Neuronal stem cell (in vitro differentiated cells): ENCODE data around the gene MEI4.
"Not testable (repeated sequence)": the region's sequence is repeated elsewhere in the genome, so short reads cannot be mapped to it uniquely, and the experiment has no call there.

ENCODE experiments used
- DNase-seq: peaks from one replicate; pipeline ENCODE4 v3.0.0-alpha.2; 2013; ENCODE audit warnings: low spot score
- H2AFZ ChIP-seq: one replicate; pipeline ENCODE4 v1.6.1; 2013; ENCODE audit warnings: mild to moderate bottlenecking, low read length, inconsistent platforms
- H2AK5ac ChIP-seq: 2 replicates; pipeline ENCODE4 v1.6.1; 2013; ENCODE audit warnings: low read depth, mild to moderate bottlenecking, inconsistent platforms, low read length, moderate library complexity, mixed read lengths
- H2BK120ac ChIP-seq: 2 replicates; pipeline ENCODE4 v1.6.1; 2013; ENCODE audit warnings: low read depth, mild to moderate bottlenecking, inconsistent platforms, low read length, moderate library complexity, mixed read lengths
- H2BK12ac ChIP-seq: one replicate; pipeline ENCODE4 v1.6.1; 2013; ENCODE audit warnings: low read length, inconsistent platforms
- H2BK15ac ChIP-seq: 2 replicates; pipeline ENCODE4 v1.6.1; 2013; ENCODE audit warnings: mild to moderate bottlenecking, low read length, inconsistent platforms, mixed read lengths
- H2BK5ac ChIP-seq: one replicate; pipeline ENCODE4 v1.6.1; 2013; ENCODE audit warnings: inconsistent platforms, mild to moderate bottlenecking, low read length, moderate library complexity
- H3K14ac ChIP-seq: one replicate; pipeline ENCODE4 v1.6.1; 2013; ENCODE audit warnings: low read length, inconsistent platforms
- H3K18ac ChIP-seq: 2 replicates; pipeline ENCODE4 v1.6.1; 2013; ENCODE audit warnings: low read length, inconsistent platforms
- H3K23ac ChIP-seq: 2 replicates; pipeline ENCODE4 v1.6.1; 2013; ENCODE audit warnings: low read depth, mild to moderate bottlenecking, mixed read lengths, low read length, inconsistent platforms; ENCODE audit not compliant: poor library complexity
- H3K27ac ChIP-seq: replicated peaks from 3 replicates; pipeline ENCODE4 v1.5.1; 2013; ENCODE audit warnings: low read length, inconsistent platforms
- H3K27me3 ChIP-seq, 3 experiments: 2 replicates each; pipeline ENCODE4 v1.6.1; 2013; ENCODE audit warnings: low read length in 3 of 3, mild to moderate bottlenecking in 2 of 3, inconsistent platforms in 1 of 3, low read depth in 1 of 3, mixed read lengths in 1 of 3, moderate library complexity in 1 of 3; ENCODE audit not compliant: control insufficient read depth in 3 of 3, insufficient read depth in 3 of 3
- H3K36me3 ChIP-seq, 2 donors: replicated peaks in 1 of 2; 2 replicates each; pipeline ENCODE4 v1.6.1; 2013; ENCODE audit warnings: low read length in 2 of 2; ENCODE audit not compliant: control insufficient read depth in 2 of 2, insufficient read depth in 2 of 2
- H3K4ac ChIP-seq: 2 replicates; pipeline ENCODE4 v1.6.1; 2013; ENCODE audit warnings: inconsistent platforms, mild to moderate bottlenecking, low read length, moderate library complexity
- H3K4me1 ChIP-seq, 2 donors: 1 replicate in 1 of 2; 2 replicates in 1 of 2; pipeline ENCODE4 v1.6.1; 2013; ENCODE audit warnings: low read length in 2 of 2, low read depth in 1 of 2; ENCODE audit not compliant: control insufficient read depth in 2 of 2, insufficient read depth in 1 of 2
- H3K4me2 ChIP-seq: one replicate; pipeline ENCODE4 v1.6.1; 2013; ENCODE audit warnings: mild to moderate bottlenecking, low read length, inconsistent platforms; ENCODE audit not compliant: insufficient read depth, poor library complexity, severe bottlenecking
- H3K4me3 ChIP-seq, 2 donors: 2 replicates each; pipeline ENCODE4 v1.5.1; 2013; ENCODE audit warnings: low read length in 2 of 2, mild to moderate bottlenecking in 2 of 2, inconsistent platforms in 1 of 2, moderate library complexity in 1 of 2
- H3K79me1 ChIP-seq: one replicate; pipeline ENCODE4 v1.6.1; 2013; ENCODE audit warnings: low read depth, mild to moderate bottlenecking, inconsistent platforms, low read length, moderate library complexity
- H3K9ac ChIP-seq: one replicate; pipeline ENCODE4 v1.6.1; 2013; ENCODE audit warnings: mild to moderate bottlenecking, low read depth, low read length, inconsistent platforms; ENCODE audit not compliant: poor library complexity
- H3K9me3 ChIP-seq, 2 donors: replicated peaks in 1 of 2; 2 replicates each; pipeline versions ENCODE3 to v1.6.1; 2013; ENCODE audit warnings: low read length in 2 of 2, mild to moderate bottlenecking in 2 of 2, inconsistent platforms in 1 of 2, low read depth in 1 of 2, mixed read lengths in 1 of 2, moderate library complexity in 1 of 2; ENCODE audit not compliant: control insufficient read depth in 2 of 2, insufficient read depth in 1 of 2
- H4K8ac ChIP-seq: one replicate; pipeline ENCODE4 v1.6.1; 2013; ENCODE audit warnings: low read depth, mild to moderate bottlenecking, inconsistent platforms, low read length, moderate library complexity
- H4K91ac ChIP-seq: one replicate; pipeline ENCODE4 v1.6.1; 2013; ENCODE audit warnings: low read length, low read depth, mild to moderate bottlenecking, inconsistent platforms; ENCODE audit not compliant: poor library complexity
- whole genome bisulfite sequencing, 2 donors: extraction: QIAGEN DNeasy Blood & Tissue Kit; methylation state at CpG; one replicate each; pipeline ENCODE4 v1.1.7; 2013; ENCODE audit warnings: missing lambda C conversion rate in 2 of 2, mixed read lengths in 1 of 2; ENCODE audit not compliant: insufficient read length in 2 of 2, insufficient replicate concordance in 1 of 2; ENCODE audit errors: extremely low coverage in 2 of 2; 5-methylcytosine and 5-hydroxymethylcytosine counted together

Gene MEI4

DNA sequence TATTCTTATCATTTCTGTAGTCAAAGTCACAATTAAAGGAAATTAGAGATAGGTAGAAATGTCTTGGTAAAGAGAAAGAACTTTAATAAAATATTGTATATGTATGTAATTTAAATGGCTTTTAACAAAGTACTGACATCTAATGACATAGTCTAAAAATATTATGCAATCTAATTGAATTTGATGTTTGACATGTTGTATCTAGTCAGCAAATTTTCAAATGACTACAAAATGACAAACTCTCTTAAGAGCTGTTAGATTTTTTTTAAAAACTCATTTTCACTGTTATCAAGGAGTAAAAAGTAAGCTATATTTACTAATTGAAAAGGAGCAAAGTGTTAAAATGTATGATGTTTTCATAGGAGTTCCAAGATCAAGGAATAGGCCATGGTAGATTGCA, 176.9 kb downstream of the MEI4 start:
- Histone ChIP-seq H2AK5ac (no peak overlapping the region), H2BK12ac (no peak overlapping the region), H3K4me1 (no peaks in the 10 kb centered on the region), H3K27me3 (no peaks in the 10 kb centered on the region), H2AFZ (no peak overlapping the region), H3K36me3 (no peaks in the 10 kb centered on the region), H3K23ac (no peak overlapping the region), H2BK120ac (no peak overlapping the region), H3K9me3 (no peaks in the 10 kb centered on the region), H3K14ac (no peak overlapping the region), H3K9ac (no peak overlapping the region), H3K27ac (no peak overlapping the region), H3K18ac (no peak overlapping the region), H3K4me2 (no peak overlapping the region), H3K4me3 (no peak overlapping the region), H3K79me1 (no peaks in the 10 kb centered on the region), H2BK5ac (no peak overlapping the region), H3K4ac (no peak overlapping the region), H2BK15ac (no peak overlapping the region), H4K91ac (no peak overlapping the region), H4K8ac (no peak overlapping the region)
- no peak for DNase-seq

DNA sequence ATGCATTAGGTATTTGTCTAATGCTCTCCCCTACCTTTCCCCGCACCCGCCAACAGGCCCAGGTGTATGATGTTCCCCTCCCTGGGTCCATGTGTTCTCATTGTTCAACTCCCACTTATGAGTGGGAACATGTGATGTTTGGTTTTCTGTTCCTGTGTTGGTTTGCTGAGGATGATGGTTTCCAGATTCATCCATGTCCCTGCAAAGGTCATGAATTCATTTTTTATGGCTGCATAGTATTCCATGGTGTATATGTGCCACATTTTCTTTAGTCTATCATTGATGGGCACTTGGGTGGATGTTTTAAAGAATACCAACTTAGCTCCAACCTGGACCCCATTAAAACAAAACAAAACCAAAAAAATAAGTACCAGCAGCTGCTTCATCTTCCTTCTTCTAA, 180.9 kb downstream of the MEI4 start:
- H3K27me3 ChIP-seq, H3K4me2 ChIP-seq, H3K4me3 ChIP-seq, H2AK5ac ChIP-seq, H3K4me1 ChIP-seq, H3K9ac ChIP-seq, H3K27ac ChIP-seq, H3K14ac ChIP-seq, H4K8ac ChIP-seq, H4K91ac ChIP-seq, H3K79me1 ChIP-seq, H2BK15ac ChIP-seq, H2BK12ac ChIP-seq, H3K23ac ChIP-seq, H3K36me3 ChIP-seq, H3K18ac ChIP-seq, DNase-seq, H2BK120ac ChIP-seq, H3K4ac ChIP-seq, H3K9me3 ChIP-seq, H2BK5ac ChIP-seq, H2AFZ ChIP-seq: not testable (repeated sequence)
- WGBS, 2 donors, result no CpG with 5 or more reads among the region's 2 CpGs

DNA sequence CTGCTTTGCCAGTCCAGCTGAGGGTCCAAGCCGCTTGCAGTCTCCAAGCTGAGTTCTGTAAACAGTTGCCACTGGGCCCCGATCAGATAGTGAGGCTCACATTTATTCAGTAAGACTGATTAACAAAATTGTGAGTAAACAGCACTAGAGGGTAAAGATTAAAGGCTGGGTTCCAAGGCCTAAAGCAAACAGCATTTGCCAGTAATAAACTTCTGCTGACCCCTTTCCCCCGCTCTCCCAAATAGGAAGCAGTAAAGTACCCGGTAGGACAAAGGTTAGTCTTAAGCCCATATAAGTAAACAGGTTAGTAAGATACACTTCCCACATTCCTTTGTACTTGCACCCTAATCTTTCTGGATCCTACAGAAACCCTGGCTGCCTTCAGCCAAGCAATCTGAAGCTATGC, 181.8 kb downstream of the MEI4 start:
- no peaks in the 10 kb centered on the region for H3K9me3 ChIP-seq
- DNase-seq, result no peak
- no peak overlapping the region for H2BK120ac ChIP-seq
- no peak overlapping the region for H3K4me3 ChIP-seq
- H3K27ac ChIP-seq, result no peak overlapping the region
- H4K91ac ChIP-seq, result no peak overlapping the region
- no peak overlapping the region for H3K23ac ChIP-seq
- H3K36me3 ChIP-seq, result no peaks in the 10 kb centered on the region
- no peak overlapping the region for H2BK12ac ChIP-seq
- no peak overlapping the region for H3K4ac ChIP-seq
- no peak overlapping the region for H2BK5ac ChIP-seq
- no peak overlapping the region for H4K8ac ChIP-seq
- no peak overlapping the region for H2BK15ac ChIP-seq
- WGBS, 2 donors, result no CpG with 5 or more reads among the region's 4 CpGs
- no peak overlapping the region for H3K9ac ChIP-seq
- H2AK5ac ChIP-seq, result no peak overlapping the region
- H3K27me3 ChIP-seq, result no peaks in the 10 kb centered on the region
- H3K14ac ChIP-seq, result no peak overlapping the region
- H2AFZ ChIP-seq, result no peak overlapping the region
- H3K4me2 ChIP-seq, result no peak overlapping the region
- H3K18ac ChIP-seq, result no peak overlapping the region
- H3K4me1 ChIP-seq, result no peaks in the 10 kb centered on the region
- H3K79me1 ChIP-seq, result no peaks in the 10 kb centered on the region

DNA sequence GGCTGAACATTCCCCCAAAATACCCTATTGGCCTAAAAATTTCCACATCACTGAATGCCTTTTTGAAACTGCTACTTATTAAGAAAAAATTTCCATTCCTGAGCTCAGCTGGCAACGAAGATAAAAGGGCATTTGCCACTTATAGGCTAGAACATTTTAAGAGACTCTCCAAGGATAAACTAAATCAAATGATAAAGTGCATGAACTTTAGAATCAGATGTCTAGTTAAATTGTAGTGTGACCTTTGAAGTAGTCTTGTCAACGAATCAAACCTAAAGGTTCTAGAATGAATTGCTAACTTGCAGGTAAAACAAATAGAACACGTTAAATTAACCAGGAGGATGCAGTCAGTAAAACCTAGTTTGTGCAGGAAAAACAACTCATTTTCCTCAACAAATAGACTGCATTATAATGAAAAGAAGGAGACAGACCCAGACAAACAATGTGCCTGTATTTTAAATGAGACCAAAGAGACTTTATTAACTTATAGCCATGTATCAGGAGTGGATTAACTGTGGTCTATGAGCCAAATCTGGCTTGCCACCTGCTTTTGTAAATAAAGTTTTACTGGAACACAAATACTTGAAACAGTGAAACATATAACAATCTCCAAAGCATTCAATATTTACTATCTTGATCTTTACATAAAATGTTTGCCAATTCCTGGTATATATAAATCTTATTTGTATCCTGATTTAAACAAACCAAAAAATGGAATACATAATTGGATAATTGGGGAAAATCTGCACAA, 184.4 kb downstream of the MEI4 start:
- no peak overlapping the region for H3K27ac ChIP-seq
- H3K23ac ChIP-seq, result no peak overlapping the region
- no peak overlapping the region for H2AFZ ChIP-seq
- no peak overlapping the region for H3K9ac ChIP-seq
- H3K4me2 ChIP-seq, result no peak overlapping the region
- H3K4me1 ChIP-seq, result no peaks in the 10 kb centered on the region
- H2BK12ac ChIP-seq, result no peak overlapping the region
- WGBS, 2 donors, result no CpG with 5 or more reads among the region's 3 CpGs
- no peaks in the 10 kb centered on the region for H3K27me3 ChIP-seq
- no peak overlapping the region for H2AK5ac ChIP-seq
- H3K79me1 ChIP-seq, result no peaks in the 10 kb centered on the region
- no peak for DNase-seq
- H2BK120ac ChIP-seq, result no peak overlapping the region
- H2BK5ac ChIP-seq, result no peak overlapping the region
- no peak overlapping the region for H3K14ac ChIP-seq
- no peaks in the 10 kb centered on the region for H3K36me3 ChIP-seq
- H3K9me3 ChIP-seq, result no peaks in the 10 kb centered on the region
- H4K8ac ChIP-seq, result no peak overlapping the region
- H3K4me3 ChIP-seq, result no peak overlapping the region
- H2BK15ac ChIP-seq, result no peak overlapping the region
- H3K18ac ChIP-seq, result no peak overlapping the region
- no peak overlapping the region for H3K4ac ChIP-seq
- H4K91ac ChIP-seq, result no peak overlapping the region
